GM23338 (cell line): ENCODE data around the gene VGLL4. TPM values are rescaled to one million over a fixed set of nuclear protein-coding genes. Genes with fewer than 3 reads are reported as not detected.

Experiments used
- ATAC-seq: fragments of 200-7000 bp; cut with Tn5 transposase; 3 replicates; pipeline ENCODE4 v1.9.1; 2020
- DNase-seq: peaks from one replicate; pipeline ENCODE4 v3.0.0-alpha.2; 2015; ENCODE audit warnings: low spot score
- H2AFZ ChIP-seq: fragments of 200-600 bp; sonication (generic); 2 replicates; pipeline ENCODE4 v1.8.0; 2016; ENCODE audit warnings: antibody characterized with exemption, mild to moderate bottlenecking, moderate library complexity
- H3F3A ChIP-seq: fragments of 200-600 bp; sonication (generic); replicated peaks from 2 replicates; pipeline ENCODE4 v1.8.0; 2017; ENCODE audit warnings: antibody characterized with exemption, mixed run types, low read depth
- H3K27ac ChIP-seq: fragments of 200-600 bp; sonication (generic); 2 replicates; pipeline ENCODE4 v1.6.1; 2016; ENCODE audit warnings: low read depth
- H3K27me3 ChIP-seq: fragments of 200-600 bp; sonication (generic); 2 replicates; pipeline ENCODE4 v1.8.0; 2016; ENCODE audit warnings: mild to moderate bottlenecking, mixed run types, moderate library complexity; ENCODE audit not compliant: insufficient read depth
- H3K36me3 ChIP-seq: fragments of 200-600 bp; sonication (generic); 2 replicates; pipeline ENCODE4 v1.8.0; 2016; ENCODE audit warnings: mild to moderate bottlenecking; ENCODE audit not compliant: insufficient read depth
- H3K4me1 ChIP-seq: fragments of 200-600 bp; sonication (generic); 2 replicates; pipeline ENCODE4 v1.8.0; 2016; ENCODE audit warnings: mild to moderate bottlenecking, moderate library complexity; ENCODE audit not compliant: insufficient read depth
- H3K4me2 ChIP-seq: fragments of 200-600 bp; sonication (generic); 2 replicates; pipeline ENCODE4 v1.7.1; 2017; ENCODE audit warnings: mixed run types
- H3K4me3 ChIP-seq: fragments of 200-600 bp; sonication (generic); 2 replicates; pipeline ENCODE4 v1.6.1; 2016; ENCODE audit warnings: mixed run types
- H3K79me2 ChIP-seq: fragments of 200-600 bp; sonication (generic); replicated peaks from 2 replicates; pipeline ENCODE4 v1.8.0; 2017; ENCODE audit warnings: mild to moderate bottlenecking; ENCODE audit not compliant: insufficient read depth
- H3K9me2 ChIP-seq: fragments of 200-600 bp; sonication (generic); 2 replicates; pipeline ENCODE4 v1.8.0; 2017; ENCODE audit not compliant: insufficient read depth
- H4K20me1 ChIP-seq: fragments of 200-600 bp; sonication (generic); replicated peaks from 2 replicates; pipeline ENCODE4 v1.8.0; 2017; ENCODE audit warnings: mild to moderate bottlenecking; ENCODE audit not compliant: insufficient read depth
- H3K27ac Mint-ChIP-seq: 2 replicates; pipeline ENCODE4 v1.8.0; 2020; ENCODE audit warnings: inconsistent platforms, mild to moderate bottlenecking, moderate library complexity, mixed read lengths
- H3K27me3 Mint-ChIP-seq: 3 replicates; pipeline ENCODE4 v1.8.0; 2022; ENCODE audit warnings: low read depth, mild to moderate bottlenecking, moderate library complexity, mixed read lengths, inconsistent platforms; ENCODE audit not compliant: insufficient read depth, poor library complexity
- H3K36me3 Mint-ChIP-seq: 3 replicates; pipeline ENCODE4 v1.8.0; 2021; ENCODE audit warnings: low read depth, mild to moderate bottlenecking, inconsistent platforms, moderate library complexity, mixed read lengths
- H3K4me1 Mint-ChIP-seq: 3 replicates; pipeline ENCODE4 v1.8.0; 2020; ENCODE audit warnings: mild to moderate bottlenecking, inconsistent platforms, mixed read lengths
- H3K4me3 Mint-ChIP-seq: 3 replicates; pipeline ENCODE4 v1.8.0; 2021; ENCODE audit warnings: moderate library complexity, mild to moderate bottlenecking, inconsistent platforms, mixed read lengths
- H3K9me3 Mint-ChIP-seq: 3 replicates; pipeline ENCODE4 v1.8.0; 2020; ENCODE audit warnings: moderate library complexity, mild to moderate bottlenecking, inconsistent platforms, mixed read lengths
- CREB1 ChIP-seq: fragments of 250-450 bp; sonication (Bioruptor Pico); IDR thresholded peaks from 2 replicates; pipeline ENCODE4 v1.5.0; 2020; ENCODE audit warnings: low read depth, mild to moderate bottlenecking, moderate library complexity
- CTCF ChIP-seq, 2 experiments: fragments of 200-600 bp in 1 of 2; sonication (generic) in 1 of 2; conservative IDR thresholded peaks; 2 replicates each; pipeline versions ENCODE4 v1.5.1 to v1.6.1; 2016 to 2017; ENCODE audit warnings: antibody characterized with exemption in 2 of 2, low read depth in 2 of 2, mild to moderate bottlenecking in 2 of 2, moderate library complexity in 1 of 2
- ETS1 ChIP-seq: IDR thresholded peaks from 2 replicates; pipeline ENCODE4 v1.6.1; 2016; ENCODE audit warnings: antibody characterized with exemption
- EZH2 ChIP-seq: fragments of 200-600 bp; sonication (generic); IDR thresholded peaks from one replicate; pipeline ENCODE4 v1.8.0; 2017; ENCODE audit warnings: antibody characterized with exemption, mild to moderate bottlenecking, low read depth; ENCODE audit not compliant: unreplicated experiment
- EZH2phosphoT487 ChIP-seq: fragments of 200-600 bp; sonication (generic); IDR thresholded peaks from one replicate; pipeline ENCODE4 v1.8.1; 2018; ENCODE audit warnings: antibody characterized with exemption; ENCODE audit not compliant: unreplicated experiment
- JUNB ChIP-seq: IDR thresholded peaks from one replicate; pipeline ENCODE4 v1.6.1; 2016; ENCODE audit warnings: antibody characterized with exemption; ENCODE audit not compliant: unreplicated experiment
- NANOG ChIP-seq: IDR thresholded peaks from 2 replicates; pipeline ENCODE4 v1.6.1; 2016; ENCODE audit warnings: antibody characterized with exemption, borderline replicate concordance
- POLR2AphosphoS5 ChIP-seq: IDR thresholded peaks from 2 replicates; pipeline ENCODE4 v1.6.1; 2016; ENCODE audit warnings: antibody characterized with exemption, low read depth
- REST ChIP-seq: IDR thresholded peaks from one replicate; pipeline ENCODE4 v1.6.1; 2018; ENCODE audit warnings: antibody characterized with exemption; ENCODE audit not compliant: unreplicated experiment
- STAT1 ChIP-seq: IDR thresholded peaks from one replicate; pipeline ENCODE4 v1.6.1; 2016; ENCODE audit warnings: antibody characterized with exemption; ENCODE audit not compliant: unreplicated experiment
- ZNF114 ChIP-seq: fragments of 250-450 bp; sonication (Bioruptor Pico); IDR thresholded peaks from 2 replicates; pipeline ENCODE4 v1.5.0; 2020; ENCODE audit warnings: mild to moderate bottlenecking, moderate library complexity
- polyA plus RNA-seq: library from polyadenylated mRNA; unstranded; fragments of >200 nt; fragmentation: Nextera tagmentation; extraction: Ambion mirVana; gene quantifications from 2 replicates; pipeline ENCODE4 v1.2.1, GENCODE V29; 2016
- total RNA-seq: library from RNA; depleted of rRNA; stranded (reverse); fragments of >200 nt; shearing (Covaris generic); gene quantifications from 2 replicates; pipeline ENCODE4 v1.2.3, GENCODE V29; 2014

Gene VGLL4
- total and polyA plus RNA-seq, 2 experiments from 2014 or later: 20.8 to 45.9 TPM

GRCh38 chr3:11588755-11589154, 55.0 kb downstream of the VGLL4 start:
- Histone ChIP-seq H3K4me1 (peaks cover 40% of the 10 kb centered on the region), H4K20me1 (peaks cover 18% of the 10 kb centered on the region; the same call in 1 of the 2 replicates), H3K79me2 (peaks cover 94% of the 10 kb centered on the region), H2AFZ (no peak overlapping the region), H3K4me3 (no peak overlapping the region), H3K36me3 (no peaks in the 10 kb centered on the region), H3K27ac (no peak overlapping the region), H3K9me2 (no peaks in the 10 kb centered on the region), H3K4me2 (no peak overlapping the region), H3F3A (no peaks in the 10 kb centered on the region), H3K27me3 (no peaks in the 10 kb centered on the region)
- no peak for ATAC-seq
- no peak overlapping the region for H3K4me3 Mint-ChIP-seq
- peak overlapping the region; percentile 45 for H3K27ac Mint-ChIP-seq
- H3K4me1 Mint-ChIP-seq: peaks cover 70% of the 10 kb centered on the region
- H3K9me3 Mint-ChIP-seq: no peaks in the 10 kb centered on the region; the same call in 1 of the 3 replicates
- peaks cover 6% of the 10 kb centered on the region for H3K27me3 Mint-ChIP-seq
- no peaks in the 10 kb centered on the region; the same call in 2 of the 3 replicates for H3K36me3 Mint-ChIP-seq
- TF ChIP-seq CREB1 (CRISPR knock-in tag) (no peak), NANOG (no peak), EZH2 (no peak), STAT1 (no peak), CTCF (conservative IDR thresholded peaks at IDR 0.05; ENCODE audit: low read depth in 2 of 2) (no peak), ZNF114 (no peak), REST (no peak), JUNB (no peak), POLR2AphosphoS5 (no peak), EZH2phosphoT487 (no peak)
- DNase-seq: no peak

GRCh38 chr3:11588338-11588737, 55.4 kb downstream of the VGLL4 start:
- Mint-ChIP-seq H3K36me3 (no peaks in the 10 kb centered on the region; the same call in 2 of the 3 replicates), H3K4me3 (no peak overlapping the region), H3K27ac (peak overlapping the region; percentile 45; the same call in 1 of the 2 replicates), H3K27me3 (peaks cover 6% of the 10 kb centered on the region), H3K9me3 (no peaks in the 10 kb centered on the region; the same call in 1 of the 3 replicates), H3K4me1 (peaks cover 70% of the 10 kb centered on the region)
- Histone ChIP-seq H3K27ac (no peak overlapping the region), H3K36me3 (no peaks in the 10 kb centered on the region), H3K4me2 (no peak overlapping the region), H3K4me1 (peaks cover 40% of the 10 kb centered on the region), H2AFZ (no peak overlapping the region), H3K9me2 (no peaks in the 10 kb centered on the region), H4K20me1 (peaks cover 17% of the 10 kb centered on the region; the same call in 1 of the 2 replicates), H3F3A (0 out of 2 replicates have a peak, but pooled peaks cover 2% of the 10 kb centered on the region), H3K79me2 (peaks cover 94% of the 10 kb centered on the region), H3K4me3 (no peak overlapping the region), H3K27me3 (no peaks in the 10 kb centered on the region)
- ATAC-seq (no peak), DNase-seq (no peak)
- TF ChIP-seq STAT1: no peak
- TF ChIP-seq ZNF114: no peak
- no peak for TF ChIP-seq EZH2
- TF ChIP-seq ETS1: no peak
- TF ChIP-seq CTCF (conservative IDR thresholded peaks at IDR 0.05; ENCODE audit: low read depth in 2 of 2): no peak
- TF ChIP-seq POLR2AphosphoS5: no peak
- TF ChIP-seq REST: no peak
